Measurements from ENCODE around the gene PLB1. TPM values are rescaled to one million over a fixed set of nuclear protein-coding genes. Genes with fewer than 3 reads are reported as not detected.

Gene PLB1
- total RNA-seq, 1 experiment from 2014 or later: 0.44 TPM

GRCh38 chr2:28543316-28544035 lies 47.6 kb downstream of the PLB1 start:
- POLR2A ChIA-PET: no interaction called here
- TF ChIP-seq FOXP1 (CRISPR knock-in tag; IDR thresholded peaks at IDR 0.05; ENCODE audit: borderline replicate concordance): no peak
- no peak for TF ChIP-seq RELA (CRISPR knock-in tag; IDR thresholded peaks at IDR 0.05; ENCODE audit: borderline replicate concordance)
- TF ChIP-seq ZNF512 (CRISPR knock-in tag; IDR thresholded peaks at IDR 0.05; ENCODE audit: borderline replicate concordance): no peak
- H3K4me1 Mint-ChIP-seq: no peaks in the 10 kb centered on the region
- H3K36me3 Mint-ChIP-seq: no peaks in the 10 kb centered on the region
- ATAC-seq (peak; percentile 41; the same call in 1 of the 2 replicates), DNase-seq (ENCODE audit: low spot score) (no peak)
- no peak overlapping the region for H3K27ac Mint-ChIP-seq
- no peaks in the 10 kb centered on the region for H3K27me3 Mint-ChIP-seq (ENCODE audit: low read depth)
- H3K4me3 Mint-ChIP-seq: no peak overlapping the region
- H3K9me3 Mint-ChIP-seq: no peaks in the 10 kb centered on the region
- CTCF ChIA-PET: no interaction called here

- Mint-ChIP-seq H3K27me3 (ENCODE audit: low read depth) (no peaks in the 10 kb centered on the region), H3K36me3 (no peaks in the 10 kb centered on the region), H3K27ac (no peak overlapping the region), H3K4me3 (no peak overlapping the region), H3K9me3 (no peaks in the 10 kb centered on the region), H3K4me1 (no peaks in the 10 kb centered on the region)
- ChIA-PET CTCF (no interaction called here), POLR2A (no interaction called here)
- TF ChIP-seq ZNF396 (CRISPR knock-in tag; IDR thresholded peaks at IDR 0.05; ENCODE audit: borderline replicate concordance): no peak
- TF ChIP-seq TEAD1 (CRISPR knock-in tag; IDR thresholded peaks at IDR 0.05): no peak
- TF ChIP-seq ZNF263 (CRISPR knock-in tag; IDR thresholded peaks at IDR 0.05; ENCODE audit: low read depth): no peak
- TF ChIP-seq MLX (CRISPR knock-in tag; IDR thresholded peaks at IDR 0.05): no peak
- TF ChIP-seq GTF2I (CRISPR knock-in tag; conservative IDR thresholded peaks at IDR 0.05): no peak
- no peak for TF ChIP-seq ZNF219 (CRISPR knock-in tag; IDR thresholded peaks at IDR 0.05; ENCODE audit: borderline replicate concordance)
- no peak for TF ChIP-seq ZNF317 (CRISPR knock-in tag; IDR thresholded peaks at IDR 0.05; ENCODE audit: borderline replicate concordance, low read depth)
- no peak for TF ChIP-seq ARID4B (CRISPR knock-in tag; IDR thresholded peaks at IDR 0.05; ENCODE audit: borderline replicate concordance)
- TF ChIP-seq EMX1 (CRISPR knock-in tag; IDR thresholded peaks at IDR 0.05): no peak
- no peak for TF ChIP-seq STAT6 (CRISPR knock-in tag; conservative IDR thresholded peaks at IDR 0.05; ENCODE audit: low read depth)
- no peak for TF ChIP-seq ZNF512 (CRISPR knock-in tag; IDR thresholded peaks at IDR 0.05; ENCODE audit: borderline replicate concordance)
- TF ChIP-seq ZMAT4 (CRISPR knock-in tag; IDR thresholded peaks at IDR 0.05): no peak
- no peak for TF ChIP-seq SP1 (CRISPR knock-in tag; conservative IDR thresholded peaks at IDR 0.05)
- TF ChIP-seq ATF6 (CRISPR knock-in tag; IDR thresholded peaks at IDR 0.05): no peak
- no peak for TF ChIP-seq JAZF1 (CRISPR knock-in tag; IDR thresholded peaks at IDR 0.05)
- no peak for TF ChIP-seq RELA (CRISPR knock-in tag; IDR thresholded peaks at IDR 0.05; ENCODE audit: borderline replicate concordance)
- no peak for DNase-seq (ENCODE audit: low spot score)
- 0 out of 2 replicates have a peak, but pooled peaks have one; percentile 22 for ATAC-seq
Observed at GRCh38 chr2:28544036-28544346, 48.1 kb downstream of the PLB1 start.
